Neural progenitor cell (in vitro differentiated cells): ENCODE results near the gene SCG3. TPM values are rescaled to one million over a fixed set of nuclear protein-coding genes. Genes with fewer than 3 reads are reported as not detected.
A peak's percentile ranks its signal among the peaks of the same experiment; 100 is the strongest.

ENCODE experiments used
- DNase-seq: peaks from one replicate; pipeline ENCODE4 v3.0.0-alpha.2; 2016; ENCODE audit warnings: low spot score
- H2AFZ ChIP-seq: fragments of 200-600 bp; sonication (generic); replicated peaks from 2 replicates; pipeline ENCODE4 v1.6.1; 2016; ENCODE audit warnings: antibody characterized with exemption
- H3F3A ChIP-seq: fragments of 200-600 bp; sonication (generic); 2 replicates; pipeline ENCODE4 v1.6.1; 2016; ENCODE audit warnings: antibody characterized with exemption, low read depth
- H3K27ac ChIP-seq: fragments of 200-600 bp; sonication (generic); 2 replicates; pipeline ENCODE4 v1.5.1; 2016; ENCODE audit warnings: mild to moderate bottlenecking
- H3K27me3 ChIP-seq: fragments of 200-600 bp; sonication (generic); 2 replicates; pipeline ENCODE4 v1.6.1; 2016; ENCODE audit warnings: mild to moderate bottlenecking, moderate library complexity
- H3K36me3 ChIP-seq: fragments of 200-600 bp; sonication (generic); 2 replicates; pipeline ENCODE4 v1.5.1; 2016
- H3K4me1 ChIP-seq: fragments of 200-600 bp; sonication (generic); 2 replicates; pipeline ENCODE4 v1.6.1; 2016; ENCODE audit warnings: mixed run types
- H3K4me2 ChIP-seq: fragments of 200-600 bp; sonication (generic); 2 replicates; pipeline ENCODE4 v1.6.1; 2016
- H3K4me3 ChIP-seq: fragments of 200-600 bp; sonication (generic); 2 replicates; pipeline ENCODE4 v1.5.1; 2016
- H3K79me2 ChIP-seq: fragments of 200-600 bp; sonication (generic); 2 replicates; pipeline ENCODE4 v1.6.1; 2016; ENCODE audit warnings: low read depth
- H3K9ac ChIP-seq: fragments of 200-600 bp; sonication (generic); 2 replicates; pipeline ENCODE4 v1.6.1; 2016
- H3K9me3 ChIP-seq: fragments of 200-600 bp; sonication (generic); 2 replicates; pipeline ENCODE4 v1.5.1; 2016; ENCODE audit warnings: low read depth
- H4K20me1 ChIP-seq: fragments of 200-600 bp; sonication (generic); 2 replicates; pipeline ENCODE4 v1.6.1; 2016; ENCODE audit warnings: low read depth
- H3K27ac Mint-ChIP-seq: 3 replicates; pipeline ENCODE4 v1.8.0; 2021; ENCODE audit warnings: mixed read lengths
- H3K27me3 Mint-ChIP-seq: 2 replicates; pipeline ENCODE4 v1.8.0; 2022; ENCODE audit warnings: low read depth, mild to moderate bottlenecking, inconsistent platforms, moderate library complexity, mixed read lengths; ENCODE audit not compliant: insufficient read depth
- H3K36me3 Mint-ChIP-seq: 3 replicates; pipeline ENCODE4 v1.8.0; 2021; ENCODE audit warnings: mixed read lengths
- H3K4me1 Mint-ChIP-seq: 3 replicates; pipeline ENCODE4 v1.8.0; 2021; ENCODE audit warnings: mixed read lengths
- H3K4me3 Mint-ChIP-seq: 3 replicates; pipeline ENCODE4 v1.8.0; 2021; ENCODE audit warnings: mild to moderate bottlenecking, moderate library complexity, mixed read lengths
- H3K9me3 Mint-ChIP-seq: 3 replicates; pipeline ENCODE4 v1.8.0; 2020; ENCODE audit warnings: mixed read lengths
- CTCF ChIP-seq: fragments of 200-600 bp; sonication (generic); IDR thresholded peaks from 2 replicates; pipeline ENCODE4 v1.5.1; 2017; ENCODE audit warnings: antibody characterized with exemption, mild to moderate bottlenecking
- EZH2 ChIP-seq: fragments of 200-600 bp; sonication (generic); IDR thresholded peaks from 2 replicates; pipeline ENCODE4 v1.6.1; 2017; ENCODE audit warnings: antibody characterized with exemption, mild to moderate bottlenecking, moderate library complexity
- EZH2phosphoT487 ChIP-seq: fragments of 200-600 bp; sonication (generic); IDR thresholded peaks from 2 replicates; pipeline ENCODE4 v1.6.1; 2017; ENCODE audit warnings: antibody characterized with exemption
- total RNA-seq: library from RNA; depleted of rRNA; stranded (reverse); fragments of >200 nt; gene quantifications from 2 replicates; pipeline ENCODE4 v1.2.3, GENCODE V29; 2015; ENCODE audit warnings: low replicate concordance

Gene SCG3
- total RNA-seq, 1 donor from 2014 or later, result 0.19 TPM

- no peak overlapping the region for H3K4me2 ChIP-seq
- H4K20me1 ChIP-seq, result peaks cover 14% of the 10 kb centered on the region
- H3K36me3 Mint-ChIP-seq, result no peaks in the 10 kb centered on the region
- no peaks in the 10 kb centered on the region for H3K36me3 ChIP-seq
- TF ChIP-seq EZH2phosphoT487, result no peak
- TF ChIP-seq CTCF, result no peak
- TF ChIP-seq EZH2, result no peak
- no peak overlapping the region for H3K27ac ChIP-seq
- H3F3A ChIP-seq, result peaks cover 18% of the 10 kb centered on the region
- H3K27ac Mint-ChIP-seq, result no peak overlapping the region
- H3K27me3 Mint-ChIP-seq, result peaks cover 15% of the 10 kb centered on the region
- H3K9ac ChIP-seq, result no peak overlapping the region
- no peak overlapping the region for H3K4me3 ChIP-seq
- peaks cover 68% of the 10 kb centered on the region for H3K27me3 ChIP-seq
- no peaks in the 10 kb centered on the region for H3K9me3 Mint-ChIP-seq
- H3K4me1 ChIP-seq, result peaks cover 5% of the 10 kb centered on the region
- DNase-seq, result no peak
- H3K4me3 Mint-ChIP-seq, result peak overlapping the region; percentile 86
- no peaks in the 10 kb centered on the region for H3K9me3 ChIP-seq
- H3K4me1 Mint-ChIP-seq, result peaks cover 36% of the 10 kb centered on the region
- no peaks in the 10 kb centered on the region for H3K79me2 ChIP-seq
- H2AFZ ChIP-seq, result no peak overlapping the region
These were observed 57.2 kb downstream of the SCG3 start for GRCh38 chr15:51738553-51738952.

- Histone ChIP-seq H3K36me3 (no peaks in the 10 kb centered on the region), H4K20me1 (peaks cover 14% of the 10 kb centered on the region), H3K27ac (no peak overlapping the region), H3K27me3 (peaks cover 74% of the 10 kb centered on the region), H3F3A (peaks cover 18% of the 10 kb centered on the region), H3K4me2 (no peak overlapping the region), H2AFZ (no peak overlapping the region), H3K9ac (no peak overlapping the region), H3K4me1 (peaks cover 5% of the 10 kb centered on the region), H3K79me2 (no peaks in the 10 kb centered on the region), H3K9me3 (no peaks in the 10 kb centered on the region), H3K4me3 (no peak overlapping the region)
- TF ChIP-seq CTCF, result no peak
- TF ChIP-seq EZH2, result no peak
- TF ChIP-seq EZH2phosphoT487, result no peak
- Mint-ChIP-seq H3K4me3 (peak overlapping the region; percentile 49), H3K27ac (no peak overlapping the region), H3K27me3 (peaks cover 15% of the 10 kb centered on the region), H3K4me1 (peaks cover 31% of the 10 kb centered on the region), H3K36me3 (no peaks in the 10 kb centered on the region), H3K9me3 (no peaks in the 10 kb centered on the region)
- DNase-seq, result no peak
These were observed 57.9 kb downstream of the SCG3 start for GRCh38 chr15:51739061-51739712.

- H3K4me3 ChIP-seq, result no peak overlapping the region
- H3K27me3 ChIP-seq, result peaks cover 98% of the 10 kb centered on the region
- Mint-ChIP-seq H3K36me3 (no peaks in the 10 kb centered on the region), H3K27ac (no peak overlapping the region), H3K4me3 (no peak overlapping the region), H3K9me3 (peaks cover 2% of the 10 kb centered on the region), H3K27me3 (peaks cover 27% of the 10 kb centered on the region), H3K4me1 (peaks cover 10% of the 10 kb centered on the region)
- peaks cover 7% of the 10 kb centered on the region for H3F3A ChIP-seq
- H3K9me3 ChIP-seq, result no peaks in the 10 kb centered on the region
- no peaks in the 10 kb centered on the region for H3K36me3 ChIP-seq
- no peak overlapping the region for H3K4me2 ChIP-seq
- no peak overlapping the region for H2AFZ ChIP-seq
- no peaks in the 10 kb centered on the region for H3K4me1 ChIP-seq
- TF ChIP-seq CTCF (no peak), EZH2 (no peak), EZH2phosphoT487 (no peak)
- no peak for DNase-seq
- H3K9ac ChIP-seq, result no peak overlapping the region
- no peaks in the 10 kb centered on the region for H3K79me2 ChIP-seq
- H4K20me1 ChIP-seq, result no peaks in the 10 kb centered on the region
- no peak overlapping the region for H3K27ac ChIP-seq
These were observed 68.0 kb downstream of the SCG3 start for GRCh38 chr15:51749307-51749706.
